GM12892 (cell line): ENCODE results near the gene ABHD16B.

Experiments used
- POLR2A ChIP-seq: IDR thresholded peaks from 2 replicates; pipeline ENCODE4 v1.6.1; 2011; ENCODE audit warnings: low read depth, low read length, control low read depth
- POLR2AphosphoS5 ChIP-seq: IDR thresholded peaks from 2 replicates; pipeline ENCODE4 v1.6.1; 2011; ENCODE audit warnings: low read depth, low read length, control low read depth
- TAF1 ChIP-seq: IDR thresholded peaks from 2 replicates; pipeline ENCODE4 v1.6.1; 2011; ENCODE audit warnings: low read depth, mild to moderate bottlenecking, control low read depth, low read length, borderline replicate concordance

GRCh38 chr20:63892402-63892801 lies 31.1 kb downstream of the ABHD16B start:
- TF ChIP-seq POLR2A (no peak), TAF1 (no peak), POLR2AphosphoS5 (no peak)
